H1 (cell line): ENCODE measurements around the gene RNPS1. TPM values are rescaled to one million over a fixed set of nuclear protein-coding genes. Genes with fewer than 3 reads are reported as not detected.

Source experiments
- CTCF ChIA-PET: fragments of 300-600 bp; sonication (Branson Sonifier 250); formaldehyde crosslinking; loops from one replicate; lab custom pipeline; 2021; ENCODE audit not compliant: partially characterized antibody; lab: Charles Lee
- POLR2A ChIA-PET: fragments of 300-600 bp; sonication (Branson Sonifier 250); formaldehyde crosslinking; loops from one replicate; lab custom pipeline; 2021; ENCODE audit warnings: inconsistent platforms; ENCODE audit not compliant: partially characterized antibody; lab: Charles Lee
- DNase-seq, 2 experiments: peaks; one replicate each; pipeline versions ENCODE4 v3.0.0 to v3.0.0-alpha.2; 2010 to 2022; ENCODE audit warnings: low spot score in 2 of 2, low read depth in 1 of 2, mixed read lengths in 1 of 2
- FAIRE-seq: peaks from 2 replicates; lab custom pipeline; 2011; peaks lifted over from hg19 to GRCh38; lab: Jason Lieb, UNC
- H2AFZ ChIP-seq: 2 replicates; pipeline ENCODE4 v1.8.1; 2012; ENCODE audit warnings: low read length, inconsistent platforms
- H2AK5ac ChIP-seq: 2 replicates; pipeline ENCODE4 v1.6.1; 2013; ENCODE audit warnings: low read depth, low read length
- H2BK120ac ChIP-seq: replicated peaks from 2 replicates; pipeline ENCODE3; 2013; ENCODE audit warnings: low read depth, low read length, inconsistent platforms
- H2BK12ac ChIP-seq: 2 replicates; pipeline ENCODE4 v1.6.1; 2013; ENCODE audit warnings: low read depth, low read length
- H2BK15ac ChIP-seq: 2 replicates; pipeline ENCODE4 v1.6.1; 2013; ENCODE audit warnings: low read length
- H2BK20ac ChIP-seq: 2 replicates; pipeline ENCODE4 v1.6.1; 2013; ENCODE audit warnings: low read length
- H2BK5ac ChIP-seq: 2 replicates; pipeline ENCODE4 v1.6.1; 2013; ENCODE audit warnings: low read depth, low read length
- H3K14ac ChIP-seq: 2 replicates; pipeline ENCODE4 v1.6.1; 2013; ENCODE audit warnings: inconsistent platforms; ENCODE audit not compliant: insufficient read length
- H3K18ac ChIP-seq: 2 replicates; pipeline ENCODE4 v1.6.1; 2013; ENCODE audit warnings: low read length; ENCODE audit errors: extremely low read depth
- H3K23ac ChIP-seq: 2 replicates; pipeline ENCODE4 v1.6.1; 2013; ENCODE audit warnings: inconsistent platforms; ENCODE audit not compliant: insufficient read length
- H3K23me2 ChIP-seq: 2 replicates; pipeline ENCODE4 v1.6.1; 2013; ENCODE audit warnings: low read depth, low read length
- H3K27ac ChIP-seq: 2 replicates; pipeline ENCODE4 v1.6.1; 2011; ENCODE audit warnings: low read depth, low read length, inconsistent platforms
- H3K27me3 ChIP-seq, 4 experiments: replicated peaks in 1 of 4; 1 replicate in 1 of 4; 2 replicates in 3 of 4; pipeline versions ENCODE4 v1.6.1 to v1.8.1; 2011 to 2013; ENCODE audit warnings: low read length in 3 of 4, mild to moderate bottlenecking in 3 of 4, inconsistent platforms in 2 of 4, mixed read lengths in 2 of 4, moderate library complexity in 1 of 4; ENCODE audit not compliant: control insufficient read depth in 3 of 4, insufficient read depth in 3 of 4; ENCODE audit errors: extremely low read depth in 1 of 4
- H3K36me3 ChIP-seq, 4 experiments: 2 replicates each; pipeline versions ENCODE4 v1.6.1 to v1.8.1; 2011 to 2013; ENCODE audit warnings: mild to moderate bottlenecking in 4 of 4, low read length in 3 of 4, moderate library complexity in 2 of 4, control low read depth in 1 of 4, inconsistent platforms in 1 of 4; ENCODE audit not compliant: insufficient read depth in 4 of 4, control insufficient read depth in 2 of 4
- H3K4ac ChIP-seq: replicated peaks from 2 replicates; pipeline ENCODE3; 2013; ENCODE audit warnings: low read length, low read depth, mixed read lengths, inconsistent platforms; ENCODE audit not compliant: insufficient read length
- H3K4me1 ChIP-seq, 4 experiments: replicated peaks in 1 of 4; 1 replicate in 1 of 4; 2 replicates in 3 of 4; pipeline versions ENCODE4 v1.6.1 to v1.8.1; 2011 to 2013; ENCODE audit warnings: low read length in 3 of 4, inconsistent platforms in 2 of 4, mixed read lengths in 1 of 4; ENCODE audit not compliant: insufficient read depth in 4 of 4, control insufficient read depth in 3 of 4
- H3K4me2 ChIP-seq, 2 experiments: 2 replicates each; pipeline versions ENCODE4 v1.6.1 to v1.8.1; 2011 to 2013; ENCODE audit warnings: low read depth in 2 of 2, low read length in 2 of 2, control low read depth in 1 of 2, inconsistent platforms in 1 of 2, mild to moderate bottlenecking in 1 of 2; ENCODE audit not compliant: insufficient read depth in 1 of 2
- H3K4me3 ChIP-seq, 4 experiments: fragments of 200-600, 300-600 bp in 1 of 4; sonication (generic), shearing (Covaris generic), sonication (Bioruptor Twin) in 1 of 4; 2 replicates each; pipeline versions ENCODE4 v1.5.1 to v1.8.1; 2011 to 2016; ENCODE audit warnings: low read length in 4 of 4, low read depth in 3 of 4, control low read depth in 2 of 4, inconsistent platforms in 2 of 4, mild to moderate bottlenecking in 2 of 4, mixed read lengths in 1 of 4, moderate library complexity in 1 of 4; ENCODE audit not compliant: insufficient read depth in 2 of 4; ENCODE audit errors: extremely low read depth in 1 of 4
- H3K56ac ChIP-seq: replicated peaks from 2 replicates; pipeline ENCODE3; 2013; ENCODE audit warnings: low read depth, mild to moderate bottlenecking, mixed read lengths, low read length, inconsistent platforms; ENCODE audit not compliant: insufficient read length
- H3K79me1 ChIP-seq: 2 replicates; pipeline ENCODE4 v1.6.1; 2013; ENCODE audit warnings: low read depth, low read length, control low read depth
- H3K79me2 ChIP-seq, 2 experiments: 2 replicates each; pipeline versions ENCODE4 v1.6.1 to v1.8.1; 2012 to 2013; ENCODE audit warnings: low read length in 2 of 2, mild to moderate bottlenecking in 2 of 2, inconsistent platforms in 1 of 2; ENCODE audit not compliant: insufficient read depth in 2 of 2, control insufficient read depth in 1 of 2
- H3K9ac ChIP-seq, 4 experiments: replicated peaks in 1 of 4; 1 replicate in 1 of 4; 2 replicates in 3 of 4; pipeline versions ENCODE4 v1.6.1 to v1.8.1; 2011 to 2013; ENCODE audit warnings: low read depth in 3 of 4, low read length in 3 of 4, control low read depth in 2 of 4, mild to moderate bottlenecking in 2 of 4, moderate library complexity in 2 of 4, inconsistent platforms in 1 of 4; ENCODE audit errors: extremely low read depth in 1 of 4
- H3K9me3 ChIP-seq, 2 experiments: 2 replicates each; pipeline versions ENCODE4 v1.6.1 to v1.8.1; 2012 to 2013; ENCODE audit warnings: mild to moderate bottlenecking in 2 of 2, moderate library complexity in 2 of 2, control low read depth in 1 of 2, inconsistent platforms in 1 of 2, low read depth in 1 of 2, low read length in 1 of 2, mixed read lengths in 1 of 2; ENCODE audit not compliant: insufficient read depth in 2 of 2
- H4K20me1 ChIP-seq, 2 experiments: replicated peaks in 1 of 2; 2 replicates each; pipeline versions ENCODE3 to v1.8.1; 2011 to 2013; ENCODE audit warnings: inconsistent platforms in 2 of 2, low read length in 2 of 2, mild to moderate bottlenecking in 1 of 2; ENCODE audit not compliant: insufficient read depth in 2 of 2, control insufficient read depth in 1 of 2
- H4K5ac ChIP-seq: 2 replicates; pipeline ENCODE4 v1.6.1; 2013; ENCODE audit warnings: low read length, low read depth, mixed read lengths, inconsistent platforms; ENCODE audit not compliant: insufficient read length
- H4K8ac ChIP-seq: 2 replicates; pipeline ENCODE4 v1.8.0; 2013; ENCODE audit warnings: mild to moderate bottlenecking, moderate library complexity, low read length, inconsistent platforms; ENCODE audit not compliant: insufficient read depth; ENCODE audit errors: extremely low read depth
- H4K91ac ChIP-seq: replicated peaks from 2 replicates; pipeline ENCODE3; 2013; ENCODE audit warnings: low read length, mixed read lengths, inconsistent platforms; ENCODE audit not compliant: insufficient read length
- CTCF ChIP-seq, 3 experiments: IDR thresholded peaks; 1 replicate in 2 of 3; 2 replicates in 1 of 3; pipeline versions ENCODE4 v1.5.1 to v1.6.1; 2011; ENCODE audit warnings: low read length in 3 of 3, mild to moderate bottlenecking in 3 of 3, inconsistent platforms in 2 of 3, low read depth in 1 of 3, moderate library complexity in 1 of 3; ENCODE audit not compliant: insufficient read depth in 1 of 3; ENCODE audit errors: control extremely low read depth in 1 of 3
- MAX ChIP-seq: IDR thresholded peaks from 2 replicates; pipeline ENCODE4 v1.6.1; 2012; ENCODE audit warnings: inconsistent platforms
- SP2 ChIP-seq: IDR thresholded peaks from 2 replicates; pipeline ENCODE4 v1.6.1; 2012; ENCODE audit warnings: mild to moderate bottlenecking, low read length, inconsistent platforms
- WGBS, 2 experiments: shearing (Covaris generic) in 1 of 2; methylation state at CpG; one replicate each; pipeline versions ENCODE4 v1.1.6 to v1.1.7; 2013 to 2015; ENCODE audit warnings: low lambda C conversion rate in 2 of 2, mixed read lengths in 2 of 2, inconsistent platforms in 1 of 2, low coverage in 1 of 2, missing lambda C conversion rate in 1 of 2; ENCODE audit not compliant: insufficient replicate concordance in 2 of 2, insufficient coverage in 1 of 2, insufficient read length in 1 of 2; ENCODE audit errors: extremely low coverage in 1 of 2, missing lambda C conversion rate in 1 of 2; 5-methylcytosine and 5-hydroxymethylcytosine counted together
- polyA plus RNA-seq, 7 experiments: library from polyadenylated mRNA; depleted of rRNA in 3 of 7; stranded (reverse) in 5 of 7; unstranded in 2 of 7; fragments of >200 nt in 5 of 7; fragments of 200-250 nt in 2 of 7; gene quantifications; 1 replicate in 5 of 7; 2 replicates in 1 of 7; 4 replicates in 1 of 7; pipeline versions ENCODE4 v1.2.1 to v1.2.3, GENCODE V29; 2011 to 2013; ENCODE audit warnings: missing spikeins in 2 of 7, mixed read lengths in 2 of 7
- total RNA-seq: library from RNA; stranded (reverse); fragmentation: NEBNext Ultra II Directional; extraction: Animal tissue kit (Norgen Biotek cat#: 25700); gene quantifications from 2 replicates; pipeline ENCODE4 v1.2.1, GENCODE V29; 2021

The RNPS1 gene
- total and polyA plus RNA-seq, 2 of the 8 experiments (the other 6 are each of a cell fraction or from before 2014, with no cell fraction given) = 330 to 350 TPM

GRCh38 chr16:2284797-2285576 lies 17.1 kb upstream of the RNPS1 start:
- H4K8ac ChIP-seq = no peak overlapping the region; the same call in 1 of the 2 replicates
- no peak overlapping the region for H3K4me3 ChIP-seq
- no peaks in the 10 kb centered on the region for H4K20me1 ChIP-seq
- no peak overlapping the region for H4K91ac ChIP-seq
- POLR2A ChIA-PET = interaction anchor here (0.7 to 1.4 kb wide), 3 partner anchors 17 to 155 kb away, joined by 3 to 4 read pairs (median 4); partner anchors contain the start of gene ECI1
- FAIRE-seq (no peak), DNase-seq (no peak)
- H3K79me1 ChIP-seq = no peaks in the 10 kb centered on the region
- H3K4me2 ChIP-seq = no peak overlapping the region
- H2AK5ac ChIP-seq = no peak overlapping the region
- H2AFZ ChIP-seq = no peak overlapping the region
- H2BK20ac ChIP-seq = no peak overlapping the region
- H3K14ac ChIP-seq = no peak overlapping the region
- no peak overlapping the region for H3K4ac ChIP-seq
- no peak overlapping the region for H3K9ac ChIP-seq
- H3K27me3 ChIP-seq = no peaks in the 10 kb centered on the region
- no peak overlapping the region; the same call in 1 of the 2 replicates for H2BK12ac ChIP-seq
- no peak overlapping the region for H3K18ac ChIP-seq
- no peak overlapping the region for H3K23ac ChIP-seq
- H4K5ac ChIP-seq = no peak overlapping the region
- no peak overlapping the region for H2BK120ac ChIP-seq
- H2BK5ac ChIP-seq = no peak overlapping the region; the same call in 1 of the 2 replicates
- CTCF ChIA-PET = interaction anchor here (0.6 to 1.4 kb wide), 4 partner anchors 33 to 215 kb away, joined by 3 to 5 read pairs (median 4); no protein-coding TSS in a partner anchor
- no peak overlapping the region for H3K27ac ChIP-seq
- TF ChIP-seq MAX (peak; percentile 81), SP2 (no peak), CTCF (IDR thresholded peaks at IDR 0.05; ENCODE audit: control extremely low read depth in 1 of 3, insufficient read depth in 1 of 3, low read depth in 1 of 3, low read length in 3 of 3) (peak in 2 of 3 experiments; percentile 14 to 17; a peak in 2 of 4 replicates)
- no peak overlapping the region for H2BK15ac ChIP-seq
- H3K79me2 ChIP-seq = no peaks in the 10 kb centered on the region
- H3K4me1 ChIP-seq = no peaks in the 10 kb centered on the region; a peak in 1 of 7 replicates
- H3K36me3 ChIP-seq = no peaks in the 10 kb centered on the region
- H3K56ac ChIP-seq = no peak overlapping the region
- 95% methylated on average over 34 of the region's 35 CpGs; no CpG with 5 or more reads in 1 of the 2 experiments for WGBS, 2 experiments
- no peaks in the 10 kb centered on the region for H3K9me3 ChIP-seq
- H3K23me2 ChIP-seq = no peaks in the 10 kb centered on the region
